ENCODE data around the gene LRRC28. TPM values are rescaled to one million over a fixed set of nuclear protein-coding genes. Genes with fewer than 3 reads are reported as not detected.

The LRRC28 gene
- polyA plus RNA-seq, 1 donor from 2014 or later, result 20.4 TPM

DNA sequence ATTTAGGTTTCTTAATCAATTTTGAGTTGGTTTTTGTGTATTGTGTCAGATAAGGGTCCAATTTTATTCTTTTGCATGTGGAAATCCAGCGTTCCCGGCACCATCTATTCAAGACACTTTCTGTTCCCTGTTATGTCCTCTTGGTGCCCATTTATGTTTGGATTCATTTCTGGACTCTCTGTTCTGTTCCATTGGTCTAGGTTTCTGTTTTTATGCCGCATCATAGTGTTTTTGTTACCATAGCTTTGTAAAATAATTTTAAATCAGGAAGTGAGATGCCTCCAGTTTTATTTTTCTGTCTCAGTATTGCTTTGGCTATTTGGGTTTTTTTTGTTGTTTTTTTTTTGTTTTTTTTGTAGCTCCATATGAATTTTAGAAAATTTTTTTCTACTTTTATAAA, 97.1 kb downstream of the LRRC28 start:
- no peaks in the 10 kb centered on the region for H3F3A ChIP-seq (ENCODE audit: insufficient read depth, low read length, poor library complexity, severe bottlenecking)

DNA sequence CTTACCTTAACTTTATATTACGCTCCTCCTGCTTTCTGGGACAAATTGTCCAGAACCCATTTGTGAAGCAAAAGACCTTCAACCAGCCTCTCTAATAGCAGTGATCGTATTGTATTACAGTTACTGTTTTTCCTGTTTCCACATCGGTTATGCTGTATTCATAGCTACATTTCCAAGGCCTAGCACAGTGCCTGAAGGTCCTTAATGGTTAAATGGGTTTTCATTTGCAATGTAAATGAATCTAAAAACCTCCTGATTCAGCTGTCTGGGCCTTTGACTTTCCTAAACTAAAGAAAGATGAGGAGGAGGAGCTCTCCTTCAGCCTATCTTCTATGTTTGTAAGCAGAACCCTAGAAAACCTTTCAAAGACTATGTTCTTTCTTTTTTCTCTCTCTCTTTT, 99.1 kb downstream of the LRRC28 start:
- H3K79me2 ChIP-seq (replicated peaks; ENCODE audit: insufficient read depth, low read length), result no peaks in the 10 kb centered on the region
- no peaks in the 10 kb centered on the region for H3K27me3 ChIP-seq (ENCODE audit: insufficient read depth, low read depth, low read length)
- H2AFZ ChIP-seq (ENCODE audit: low read depth, low read length), result no peak overlapping the region
- no peak overlapping the region for H3K27ac ChIP-seq (ENCODE audit: low read length)
- H4K20me1 ChIP-seq (ENCODE audit: insufficient read depth), result no peaks in the 10 kb centered on the region
- H3K9me2 ChIP-seq (ENCODE audit: insufficient read depth, low read length), result no peaks in the 10 kb centered on the region
- H3F3A ChIP-seq (ENCODE audit: insufficient read depth, low read length, poor library complexity, severe bottlenecking), result no peaks in the 10 kb centered on the region
- H3K4me3 ChIP-seq (ENCODE audit: low read length), result no peak overlapping the region
- TF ChIP-seq EZH2 (IDR thresholded peaks at IDR 0.05; ENCODE audit: borderline replicate concordance, insufficient read depth, low read length, poor library complexity, severe bottlenecking) (no peak), EP300 (conservative IDR thresholded peaks at IDR 0.05; ENCODE audit: poor library complexity, severe bottlenecking) (no peak), RAD21 (conservative IDR thresholded peaks at IDR 0.05) (no peak), TAF1 (IDR thresholded peaks at IDR 0.05; ENCODE audit: low read depth) (no peak), SMC3 (conservative IDR thresholded peaks at IDR 0.05; ENCODE audit: poor library complexity) (no peak), MXI1 (conservative IDR thresholded peaks at IDR 0.05; ENCODE audit: poor library complexity, severe bottlenecking) (no peak), POLR2AphosphoS5 (IDR thresholded peaks at IDR 0.05) (no peak)
- TF ChIP-seq, protein P1, sequence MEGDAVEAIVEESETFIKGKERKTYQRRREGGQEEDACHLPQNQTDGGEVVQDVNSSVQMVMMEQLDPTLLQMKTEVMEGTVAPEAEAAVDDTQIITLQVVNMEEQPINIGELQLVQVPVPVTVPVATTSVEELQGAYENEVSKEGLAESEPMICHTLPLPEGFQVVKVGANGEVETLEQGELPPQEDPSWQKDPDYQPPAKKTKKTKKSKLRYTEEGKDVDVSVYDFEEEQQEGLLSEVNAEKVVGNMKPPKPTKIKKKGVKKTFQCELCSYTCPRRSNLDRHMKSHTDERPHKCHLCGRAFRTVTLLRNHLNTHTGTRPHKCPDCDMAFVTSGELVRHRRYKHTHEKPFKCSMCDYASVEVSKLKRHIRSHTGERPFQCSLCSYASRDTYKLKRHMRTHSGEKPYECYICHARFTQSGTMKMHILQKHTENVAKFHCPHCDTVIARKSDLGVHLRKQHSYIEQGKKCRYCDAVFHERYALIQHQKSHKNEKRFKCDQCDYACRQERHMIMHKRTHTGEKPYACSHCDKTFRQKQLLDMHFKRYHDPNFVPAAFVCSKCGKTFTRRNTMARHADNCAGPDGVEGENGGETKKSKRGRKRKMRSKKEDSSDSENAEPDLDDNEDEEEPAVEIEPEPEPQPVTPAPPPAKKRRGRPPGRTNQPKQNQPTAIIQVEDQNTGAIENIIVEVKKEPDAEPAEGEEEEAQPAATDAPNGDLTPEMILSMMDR (IDR thresholded peaks at IDR 0.05; ENCODE audit: poor library complexity, severe bottlenecking), result no peak
- TF ChIP-seq, protein P2, sequence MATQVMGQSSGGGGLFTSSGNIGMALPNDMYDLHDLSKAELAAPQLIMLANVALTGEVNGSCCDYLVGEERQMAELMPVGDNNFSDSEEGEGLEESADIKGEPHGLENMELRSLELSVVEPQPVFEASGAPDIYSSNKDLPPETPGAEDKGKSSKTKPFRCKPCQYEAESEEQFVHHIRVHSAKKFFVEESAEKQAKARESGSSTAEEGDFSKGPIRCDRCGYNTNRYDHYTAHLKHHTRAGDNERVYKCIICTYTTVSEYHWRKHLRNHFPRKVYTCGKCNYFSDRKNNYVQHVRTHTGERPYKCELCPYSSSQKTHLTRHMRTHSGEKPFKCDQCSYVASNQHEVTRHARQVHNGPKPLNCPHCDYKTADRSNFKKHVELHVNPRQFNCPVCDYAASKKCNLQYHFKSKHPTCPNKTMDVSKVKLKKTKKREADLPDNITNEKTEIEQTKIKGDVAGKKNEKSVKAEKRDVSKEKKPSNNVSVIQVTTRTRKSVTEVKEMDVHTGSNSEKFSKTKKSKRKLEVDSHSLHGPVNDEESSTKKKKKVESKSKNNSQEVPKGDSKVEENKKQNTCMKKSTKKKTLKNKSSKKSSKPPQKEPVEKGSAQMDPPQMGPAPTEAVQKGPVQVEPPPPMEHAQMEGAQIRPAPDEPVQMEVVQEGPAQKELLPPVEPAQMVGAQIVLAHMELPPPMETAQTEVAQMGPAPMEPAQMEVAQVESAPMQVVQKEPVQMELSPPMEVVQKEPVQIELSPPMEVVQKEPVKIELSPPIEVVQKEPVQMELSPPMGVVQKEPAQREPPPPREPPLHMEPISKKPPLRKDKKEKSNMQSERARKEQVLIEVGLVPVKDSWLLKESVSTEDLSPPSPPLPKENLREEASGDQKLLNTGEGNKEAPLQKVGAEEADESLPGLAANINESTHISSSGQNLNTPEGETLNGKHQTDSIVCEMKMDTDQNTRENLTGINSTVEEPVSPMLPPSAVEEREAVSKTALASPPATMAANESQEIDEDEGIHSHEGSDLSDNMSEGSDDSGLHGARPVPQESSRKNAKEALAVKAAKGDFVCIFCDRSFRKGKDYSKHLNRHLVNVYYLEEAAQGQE (IDR thresholded peaks at IDR 0.05; ENCODE audit: borderline replicate concordance), result no peak
- H3K9ac ChIP-seq (ENCODE audit: low read length), result no peak overlapping the region
- no peak overlapping the region for H3K4me2 ChIP-seq (ENCODE audit: low read length)
- no peaks in the 10 kb centered on the region for H3K9me3 ChIP-seq (ENCODE audit: low read length)
- H3K36me3 ChIP-seq (ENCODE audit: insufficient read depth, low read length), result peaks cover 6% of the 10 kb centered on the region

More for the DNA sequence above, 97.1 kb downstream of the LRRC28 start:
- Histone ChIP-seq H2AFZ (ENCODE audit: low read depth, low read length) (no peak overlapping the region), H3K9ac (ENCODE audit: low read length) (no peak overlapping the region), H3K9me2 (ENCODE audit: insufficient read depth, low read length) (no peaks in the 10 kb centered on the region), H4K20me1 (ENCODE audit: insufficient read depth) (no peaks in the 10 kb centered on the region), H3K79me2 (replicated peaks; ENCODE audit: insufficient read depth, low read length) (no peaks in the 10 kb centered on the region), H3K27ac (ENCODE audit: low read length) (no peak overlapping the region), H3K4me2 (ENCODE audit: low read length) (no peak overlapping the region), H3K36me3 (ENCODE audit: insufficient read depth, low read length) (peaks cover 6% of the 10 kb centered on the region), H3K4me3 (ENCODE audit: low read length) (no peak overlapping the region), H3K9me3 (ENCODE audit: low read length) (no peaks in the 10 kb centered on the region), H3K27me3 (ENCODE audit: insufficient read depth, low read depth, low read length) (no peaks in the 10 kb centered on the region)
- TF ChIP-seq, protein P2 (IDR thresholded peaks at IDR 0.05; ENCODE audit: borderline replicate concordance), result no peak
- TF ChIP-seq SMC3 (conservative IDR thresholded peaks at IDR 0.05; ENCODE audit: poor library complexity), result no peak
- no peak for TF ChIP-seq TAF1 (IDR thresholded peaks at IDR 0.05; ENCODE audit: low read depth)
- TF ChIP-seq EZH2 (IDR thresholded peaks at IDR 0.05; ENCODE audit: borderline replicate concordance, insufficient read depth, low read length, poor library complexity, severe bottlenecking), result no peak
- no peak for TF ChIP-seq MXI1 (conservative IDR thresholded peaks at IDR 0.05; ENCODE audit: poor library complexity, severe bottlenecking)
- TF ChIP-seq RAD21 (conservative IDR thresholded peaks at IDR 0.05), result no peak
- TF ChIP-seq, protein P1 (IDR thresholded peaks at IDR 0.05; ENCODE audit: poor library complexity, severe bottlenecking), result no peak
- TF ChIP-seq POLR2AphosphoS5 (IDR thresholded peaks at IDR 0.05), result no peak

Measured in neural cell (in vitro differentiated cells).